VCaP (cell line): ENCODE measurements around the gene MGAT1.

ENCODE experiments used
- H3K27ac ChIP-seq: fragments of 450-650 bp; 2 replicates; pipeline ENCODE4 v1.5.1; 2017
- TF ChIP-seq, protein P1 (sequence below): fragments of 450-650 bp; conservative IDR thresholded peaks from 2 replicates; pipeline ENCODE4 v1.5.1; 2017; ENCODE audit warnings: mild to moderate bottlenecking, moderate library complexity

The MGAT1 gene

DNA sequence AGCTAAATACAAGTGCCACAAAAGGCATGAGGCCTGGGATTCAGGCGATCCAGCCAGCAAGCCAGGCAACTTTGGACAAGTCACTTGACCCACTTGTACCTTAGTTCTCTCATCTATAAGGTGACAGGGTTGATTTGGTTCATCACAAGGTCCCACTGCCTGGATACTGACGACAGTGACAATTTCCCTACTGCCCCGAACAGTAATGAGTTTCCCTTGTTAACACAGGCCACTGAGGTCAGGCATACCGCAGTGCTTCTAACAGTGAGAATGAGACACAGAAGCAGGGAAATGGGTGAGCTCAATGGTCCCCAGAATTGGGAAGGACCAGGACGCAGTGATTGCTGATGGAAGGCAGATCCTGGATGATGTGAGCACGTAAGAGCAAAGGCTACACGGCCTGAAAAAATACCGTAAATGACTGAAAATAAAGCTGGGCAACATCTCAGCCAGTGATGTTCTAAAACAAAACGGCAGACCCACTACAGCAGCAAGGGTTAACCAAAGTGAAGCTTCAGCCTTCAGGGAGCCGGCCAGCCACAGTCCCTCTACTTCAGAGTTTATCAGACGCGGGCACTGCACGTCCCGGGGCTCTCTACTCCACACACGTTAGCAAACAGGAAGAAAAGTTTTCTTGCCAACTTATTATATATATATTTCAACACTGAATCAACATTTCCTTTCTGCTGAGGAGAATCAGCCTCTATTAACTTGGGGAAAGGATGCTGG is 846 bp downstream of the MGAT1 start:
- TF ChIP-seq, protein P1, sequence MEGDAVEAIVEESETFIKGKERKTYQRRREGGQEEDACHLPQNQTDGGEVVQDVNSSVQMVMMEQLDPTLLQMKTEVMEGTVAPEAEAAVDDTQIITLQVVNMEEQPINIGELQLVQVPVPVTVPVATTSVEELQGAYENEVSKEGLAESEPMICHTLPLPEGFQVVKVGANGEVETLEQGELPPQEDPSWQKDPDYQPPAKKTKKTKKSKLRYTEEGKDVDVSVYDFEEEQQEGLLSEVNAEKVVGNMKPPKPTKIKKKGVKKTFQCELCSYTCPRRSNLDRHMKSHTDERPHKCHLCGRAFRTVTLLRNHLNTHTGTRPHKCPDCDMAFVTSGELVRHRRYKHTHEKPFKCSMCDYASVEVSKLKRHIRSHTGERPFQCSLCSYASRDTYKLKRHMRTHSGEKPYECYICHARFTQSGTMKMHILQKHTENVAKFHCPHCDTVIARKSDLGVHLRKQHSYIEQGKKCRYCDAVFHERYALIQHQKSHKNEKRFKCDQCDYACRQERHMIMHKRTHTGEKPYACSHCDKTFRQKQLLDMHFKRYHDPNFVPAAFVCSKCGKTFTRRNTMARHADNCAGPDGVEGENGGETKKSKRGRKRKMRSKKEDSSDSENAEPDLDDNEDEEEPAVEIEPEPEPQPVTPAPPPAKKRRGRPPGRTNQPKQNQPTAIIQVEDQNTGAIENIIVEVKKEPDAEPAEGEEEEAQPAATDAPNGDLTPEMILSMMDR: no peak
- peak overlapping the region; percentile 86 for H3K27ac ChIP-seq

DNA sequence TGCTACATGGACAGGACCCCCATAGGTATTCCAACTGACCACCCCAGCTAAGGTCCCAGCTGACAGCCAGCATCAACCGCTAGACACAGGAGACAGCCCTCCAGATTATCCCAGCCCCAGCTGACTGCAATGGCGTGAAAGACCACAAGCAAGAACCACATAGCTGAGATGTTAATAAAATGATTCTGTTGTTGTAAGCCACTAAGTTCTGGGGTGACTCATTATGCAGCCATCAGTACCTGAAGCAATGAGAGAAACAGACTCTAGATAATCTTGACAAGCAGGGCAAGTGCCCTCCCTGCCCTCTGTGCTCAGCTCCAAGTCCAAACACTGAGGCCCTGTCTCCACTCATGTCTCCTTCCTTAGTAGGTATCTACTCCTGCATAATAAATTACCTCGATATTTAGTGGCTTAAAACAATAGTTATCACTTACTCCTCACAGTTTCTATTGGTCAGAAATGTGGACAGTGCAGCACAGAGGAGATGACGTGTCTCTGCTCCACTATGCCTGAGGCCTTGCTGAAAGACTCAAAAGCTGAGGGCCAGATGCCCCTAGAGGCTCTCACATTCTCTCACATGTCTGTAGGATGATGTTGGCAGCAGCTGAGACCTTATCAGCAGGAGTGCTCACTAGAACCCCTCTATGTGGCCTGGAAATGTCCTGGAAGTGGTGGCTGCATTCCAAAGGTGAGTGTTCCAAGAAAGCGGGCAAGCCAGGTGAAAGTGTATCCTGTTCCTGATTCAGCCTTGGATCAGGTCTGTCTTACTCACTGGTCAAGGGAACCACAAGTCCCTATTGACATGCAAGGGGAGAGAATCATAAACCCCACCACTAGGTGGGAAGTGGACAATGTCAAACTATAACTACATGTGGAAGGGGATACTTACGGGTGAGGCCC is 2.5 kb downstream of the MGAT1 start:
- no peak overlapping the region for H3K27ac ChIP-seq
- TF ChIP-seq, protein P1: no peak

DNA sequence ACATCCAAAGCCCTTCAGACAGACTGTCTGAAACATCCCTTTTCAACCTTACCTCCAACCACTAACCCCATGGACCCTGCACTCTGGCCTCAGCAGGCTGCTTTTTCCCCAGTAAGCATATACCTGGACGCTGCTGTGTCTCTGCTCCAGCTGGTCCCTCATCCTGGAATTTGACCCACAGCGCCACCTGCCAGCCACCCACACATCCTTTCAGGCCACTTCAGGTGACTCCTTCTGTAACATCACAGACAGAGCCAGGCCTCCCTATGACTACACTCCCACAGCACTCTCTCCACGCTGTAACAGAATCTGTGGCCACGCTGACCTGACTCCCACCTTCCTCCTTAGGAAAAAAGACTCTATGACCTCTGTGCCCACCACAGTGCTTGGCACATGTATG is 3.4 kb downstream of the MGAT1 start:
- H3K27ac ChIP-seq: no peak overlapping the region
- TF ChIP-seq, protein P1: peak; percentile 59

DNA sequence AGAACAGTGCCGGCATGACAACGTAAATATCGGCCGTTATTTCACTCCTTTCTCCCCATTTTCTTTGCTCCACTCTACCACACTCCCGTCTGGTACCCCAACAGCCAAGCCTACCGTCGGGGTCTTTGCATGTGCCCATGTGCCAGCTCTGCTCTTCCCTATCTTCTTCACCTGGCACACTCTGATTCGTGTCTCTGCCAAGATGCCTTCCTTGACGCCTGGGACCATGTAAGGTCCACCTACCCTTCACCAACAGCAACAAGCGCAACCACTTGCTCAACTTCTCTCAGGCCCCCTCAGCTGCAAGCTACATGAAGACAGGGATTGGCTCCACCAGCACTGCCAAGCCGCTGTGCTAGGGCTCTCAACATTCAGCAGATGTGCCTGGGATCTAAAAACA is 4.4 kb downstream of the MGAT1 start:
- H3K27ac ChIP-seq: no peak overlapping the region
- TF ChIP-seq, protein P1: no peak

DNA sequence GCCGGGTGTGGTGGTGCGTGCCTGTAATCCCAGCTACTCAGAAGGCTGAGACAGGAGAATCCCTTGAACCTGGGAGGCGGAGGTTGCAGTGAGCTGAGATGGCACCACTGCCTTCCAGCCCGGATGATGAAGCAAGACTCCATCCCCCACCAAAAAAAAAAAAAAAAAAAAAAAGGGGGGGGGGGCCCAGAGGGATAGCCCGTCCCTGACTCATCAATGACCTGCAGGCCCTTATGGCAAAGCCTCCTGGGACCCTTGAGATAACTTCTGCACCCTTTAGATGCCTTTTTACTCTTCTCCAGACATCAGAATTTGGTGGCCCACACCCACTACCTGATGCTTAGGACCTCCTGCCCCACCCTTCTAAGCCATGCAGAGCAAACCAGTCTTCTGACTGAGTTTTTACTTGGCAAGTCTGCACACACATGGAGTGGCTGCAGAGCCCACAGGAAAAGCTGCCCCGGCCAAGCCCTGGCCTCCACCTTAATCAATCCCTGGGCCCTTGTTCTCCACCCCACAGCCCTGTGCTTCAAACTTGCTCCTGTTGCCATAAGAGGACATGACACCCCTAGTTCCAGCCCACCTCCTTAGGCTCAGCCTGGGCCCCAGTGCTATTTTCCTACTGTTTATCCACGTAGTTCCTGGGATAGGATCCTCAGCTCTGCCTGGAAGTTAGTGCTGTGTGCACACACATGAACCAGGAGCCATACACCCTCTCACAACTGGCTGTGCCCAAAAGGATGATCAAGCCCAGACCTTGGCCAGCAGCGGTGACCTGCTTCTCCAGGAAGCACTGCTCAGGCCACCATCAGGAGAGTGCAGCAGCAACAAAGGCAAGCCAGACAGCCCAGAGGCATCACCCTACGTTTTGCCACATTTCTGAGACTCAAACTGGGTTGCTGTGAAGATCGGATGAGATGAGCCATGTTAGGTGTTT is 5.1 kb downstream of the MGAT1 start:
- no peak overlapping the region for H3K27ac ChIP-seq
- TF ChIP-seq, protein P1: no peak

DNA sequence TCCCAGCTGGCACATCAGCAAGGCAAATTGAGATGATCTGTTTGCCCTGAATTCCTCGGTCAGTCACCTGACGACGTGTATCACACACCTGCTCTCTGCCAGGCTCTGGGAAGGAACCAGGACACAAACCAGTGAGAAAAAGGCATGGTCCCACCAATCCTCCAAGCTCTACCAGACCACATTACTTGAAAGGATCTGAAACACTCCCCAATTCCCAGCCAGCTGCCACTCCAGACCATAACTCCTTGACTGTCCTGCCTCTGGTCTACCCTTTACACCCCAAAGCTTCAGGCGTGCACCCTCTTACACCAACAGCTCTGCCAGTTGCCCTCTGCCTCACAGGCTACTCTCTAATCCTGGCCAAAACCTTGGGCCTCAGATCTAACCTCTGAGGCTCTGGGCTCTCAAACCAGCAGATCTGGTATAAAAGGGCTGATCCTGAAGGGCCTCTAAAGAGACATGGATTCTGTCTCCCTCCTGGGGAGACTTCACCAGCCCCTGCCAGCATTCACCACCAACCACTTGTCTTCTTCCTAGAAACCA is 6.8 kb downstream of the MGAT1 start:
- TF ChIP-seq, protein P1: no peak
- H3K27ac ChIP-seq: no peak overlapping the region
